ENCODE data around the gene CDK14.

The CDK14 gene

DNA sequence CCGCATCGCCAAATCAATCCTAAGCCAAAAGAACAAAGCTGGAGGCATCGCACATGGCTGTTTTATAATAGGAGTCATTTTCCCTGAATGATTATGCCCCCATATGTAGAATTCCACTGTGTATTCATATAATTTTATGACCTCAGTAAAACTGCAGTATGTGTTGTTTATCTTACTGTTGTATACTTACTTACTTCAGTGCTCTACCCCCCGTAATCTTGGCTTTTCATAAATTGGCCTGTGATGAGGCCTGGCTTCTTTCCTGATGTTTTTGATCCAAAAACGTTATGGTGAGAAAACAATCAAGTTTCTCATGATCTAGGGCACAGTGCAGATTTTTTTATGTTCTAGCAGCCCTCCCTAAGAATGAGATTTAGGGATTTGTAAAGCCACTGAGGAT, 361.8 kb downstream of the CDK14 start:
- DNase-seq (ENCODE audit: extremely low read depth, insufficient read length), result no peak
- Histone ChIP-seq H3K36me3 (ENCODE audit: control insufficient read depth, insufficient read depth, low read length) (no peaks in the 10 kb centered on the region), H3K4me3 (replicated peaks; ENCODE audit: low read depth, low read length) (no peak overlapping the region), H3K27me3 (replicated peaks; ENCODE audit: control insufficient read depth, insufficient read depth, low read length) (no peaks in the 10 kb centered on the region)
- TF ChIP-seq, protein P1, sequence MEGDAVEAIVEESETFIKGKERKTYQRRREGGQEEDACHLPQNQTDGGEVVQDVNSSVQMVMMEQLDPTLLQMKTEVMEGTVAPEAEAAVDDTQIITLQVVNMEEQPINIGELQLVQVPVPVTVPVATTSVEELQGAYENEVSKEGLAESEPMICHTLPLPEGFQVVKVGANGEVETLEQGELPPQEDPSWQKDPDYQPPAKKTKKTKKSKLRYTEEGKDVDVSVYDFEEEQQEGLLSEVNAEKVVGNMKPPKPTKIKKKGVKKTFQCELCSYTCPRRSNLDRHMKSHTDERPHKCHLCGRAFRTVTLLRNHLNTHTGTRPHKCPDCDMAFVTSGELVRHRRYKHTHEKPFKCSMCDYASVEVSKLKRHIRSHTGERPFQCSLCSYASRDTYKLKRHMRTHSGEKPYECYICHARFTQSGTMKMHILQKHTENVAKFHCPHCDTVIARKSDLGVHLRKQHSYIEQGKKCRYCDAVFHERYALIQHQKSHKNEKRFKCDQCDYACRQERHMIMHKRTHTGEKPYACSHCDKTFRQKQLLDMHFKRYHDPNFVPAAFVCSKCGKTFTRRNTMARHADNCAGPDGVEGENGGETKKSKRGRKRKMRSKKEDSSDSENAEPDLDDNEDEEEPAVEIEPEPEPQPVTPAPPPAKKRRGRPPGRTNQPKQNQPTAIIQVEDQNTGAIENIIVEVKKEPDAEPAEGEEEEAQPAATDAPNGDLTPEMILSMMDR (IDR thresholded peaks at IDR 0.05; ENCODE audit: insufficient read depth, low read length, poor library complexity, severe bottlenecking), result no peak

DNA sequence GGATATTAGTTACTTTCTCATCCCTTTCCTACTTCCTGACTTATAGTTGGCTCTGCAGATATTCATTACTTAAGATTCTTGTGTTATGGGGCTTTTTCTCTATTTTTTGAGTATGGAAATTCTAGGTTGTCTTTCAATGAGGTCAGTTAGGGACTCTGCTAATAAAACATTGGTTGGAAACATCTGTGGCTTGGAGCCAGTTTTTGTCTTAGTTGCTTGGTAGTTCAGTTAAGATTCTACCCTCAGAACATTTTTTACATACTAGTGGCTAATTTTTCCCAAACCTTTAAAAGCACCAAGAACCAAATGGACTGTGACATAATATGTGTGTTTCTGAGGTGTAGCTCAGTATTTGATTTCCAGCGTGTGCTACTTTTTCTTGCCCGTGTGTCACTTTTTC, 362.5 kb downstream of the CDK14 start:
- H3K4me3 ChIP-seq (replicated peaks; ENCODE audit: low read depth, low read length), result no peak overlapping the region
- TF ChIP-seq, protein P1 (IDR thresholded peaks at IDR 0.05; ENCODE audit: insufficient read depth, low read length, poor library complexity, severe bottlenecking), result no peak

DNA sequence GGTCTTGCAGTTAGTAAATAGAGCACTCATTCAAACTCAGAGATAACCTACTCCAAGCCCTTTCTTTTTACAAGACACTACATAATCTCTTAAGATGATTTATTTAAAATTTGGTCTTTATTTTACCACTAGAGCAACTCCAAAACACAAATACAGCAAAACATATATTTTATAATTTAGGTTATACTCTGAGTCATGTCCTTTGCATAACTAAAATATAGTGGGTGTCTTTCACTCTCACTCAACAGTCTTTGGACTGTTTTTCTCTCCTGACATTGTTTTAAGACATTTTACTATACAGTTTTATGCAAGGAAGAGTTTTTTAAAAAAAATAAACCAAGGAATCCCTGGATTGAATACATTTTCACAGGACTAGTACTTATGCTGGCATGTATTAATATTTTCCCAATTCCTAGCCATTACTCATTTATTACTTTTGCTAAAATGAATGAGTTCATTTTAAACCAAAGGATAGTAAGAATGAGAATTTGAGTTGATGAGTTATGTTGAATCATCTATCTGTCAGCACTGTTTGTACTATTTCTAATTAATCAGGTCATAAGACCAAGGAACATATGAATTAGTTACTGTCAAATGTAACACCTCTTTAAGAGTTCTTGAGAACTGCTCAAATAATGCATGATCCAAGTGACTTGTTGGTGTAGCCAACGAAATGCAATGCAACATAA, 365.1 kb downstream of the CDK14 start:
- DNase-seq (ENCODE audit: extremely low read depth, insufficient read length), result no peak
- no peak overlapping the region for H3K4me3 ChIP-seq (replicated peaks; ENCODE audit: low read depth, low read length)
- H3K27me3 ChIP-seq (replicated peaks; ENCODE audit: control insufficient read depth, insufficient read depth, low read length), result no peaks in the 10 kb centered on the region
- H3K36me3 ChIP-seq (ENCODE audit: control insufficient read depth, insufficient read depth, low read length), result no peaks in the 10 kb centered on the region
- TF ChIP-seq, protein P1 (IDR thresholded peaks at IDR 0.05; ENCODE audit: insufficient read depth, low read length, poor library complexity, severe bottlenecking), result no peak

More for the DNA sequence above, 362.5 kb downstream of the CDK14 start:
- Histone ChIP-seq H3K36me3 (ENCODE audit: control insufficient read depth, insufficient read depth, low read length) (no peaks in the 10 kb centered on the region), H3K27me3 (replicated peaks; ENCODE audit: control insufficient read depth, insufficient read depth, low read length) (no peaks in the 10 kb centered on the region)
- DNase-seq (ENCODE audit: extremely low read depth, insufficient read length), result no peak

DNA sequence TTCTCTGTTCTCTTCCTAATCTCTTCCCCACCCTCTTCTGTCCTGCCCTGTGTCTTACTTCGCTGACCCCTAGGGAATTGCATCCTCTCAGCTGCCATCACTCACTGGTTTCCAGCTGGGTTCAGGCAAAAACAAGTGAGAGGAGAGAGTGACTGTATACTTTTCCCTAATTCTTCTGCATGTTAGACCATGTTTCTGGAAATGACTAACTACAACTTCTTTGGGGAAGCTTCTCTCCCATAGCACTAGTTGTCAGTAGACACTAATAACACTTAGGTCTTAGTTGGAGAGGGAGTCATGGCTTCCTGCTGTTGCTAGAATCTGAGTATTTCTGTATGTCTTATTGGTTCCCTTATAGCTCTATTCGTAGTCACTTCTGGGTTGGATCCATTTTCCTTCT, 369.1 kb downstream of the CDK14 start:
- no peaks in the 10 kb centered on the region for H3K36me3 ChIP-seq (ENCODE audit: control insufficient read depth, insufficient read depth, low read length)
- no peak for DNase-seq (ENCODE audit: extremely low read depth, insufficient read length)
- H3K27me3 ChIP-seq (replicated peaks; ENCODE audit: control insufficient read depth, insufficient read depth, low read length), result no peaks in the 10 kb centered on the region
- no peak overlapping the region for H3K4me3 ChIP-seq (replicated peaks; ENCODE audit: low read depth, low read length)
- TF ChIP-seq, protein P1 (IDR thresholded peaks at IDR 0.05; ENCODE audit: insufficient read depth, low read length, poor library complexity, severe bottlenecking), result no peak

DNA sequence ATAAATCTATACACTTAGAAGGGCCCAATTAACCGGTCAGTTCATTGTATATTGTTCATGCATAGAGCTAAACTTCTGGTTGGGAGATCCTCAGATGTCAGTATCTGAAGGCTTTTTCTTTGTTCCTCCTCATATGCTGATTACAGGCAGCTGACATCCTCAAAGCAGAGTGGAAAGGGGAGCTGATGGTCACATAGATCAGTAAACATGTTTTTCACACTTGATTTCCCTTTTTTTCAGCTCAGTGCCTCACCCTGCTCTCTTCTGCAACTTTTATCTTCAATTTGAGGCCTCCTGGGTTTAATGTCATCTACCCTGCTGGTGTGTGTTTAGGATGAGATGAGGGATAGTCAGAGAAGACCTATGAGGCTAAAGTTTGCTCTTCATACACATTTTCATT, 370.2 kb downstream of the CDK14 start:
- Histone ChIP-seq H3K36me3 (ENCODE audit: control insufficient read depth, insufficient read depth, low read length) (no peaks in the 10 kb centered on the region), H3K4me3 (replicated peaks; ENCODE audit: low read depth, low read length) (no peak overlapping the region), H3K27me3 (replicated peaks; ENCODE audit: control insufficient read depth, insufficient read depth, low read length) (no peaks in the 10 kb centered on the region)
- TF ChIP-seq, protein P1 (IDR thresholded peaks at IDR 0.05; ENCODE audit: insufficient read depth, low read length, poor library complexity, severe bottlenecking), result no peak
- DNase-seq (ENCODE audit: extremely low read depth, insufficient read length), result no peak

DNA sequence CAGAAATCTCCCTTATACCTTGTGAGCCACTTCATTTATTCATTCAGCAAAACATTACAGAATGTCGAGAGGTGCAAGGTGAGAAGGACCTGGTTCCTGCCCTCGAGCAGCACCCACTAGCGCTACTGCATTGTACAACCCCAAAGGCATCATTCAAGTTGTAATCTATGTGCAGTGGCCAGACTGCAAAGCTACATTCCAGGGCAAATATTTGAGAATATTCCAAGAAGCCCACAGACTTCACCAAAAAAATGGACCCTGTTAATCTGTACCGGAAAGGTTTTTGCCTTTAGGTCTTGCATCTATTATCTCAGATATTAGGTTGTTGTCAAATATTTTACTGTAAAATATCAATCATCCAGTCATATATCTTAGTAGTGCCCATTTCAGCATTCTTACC, 372.8 kb downstream of the CDK14 start:
- TF ChIP-seq, protein P1 (IDR thresholded peaks at IDR 0.05; ENCODE audit: insufficient read depth, low read length, poor library complexity, severe bottlenecking), result no peak
- Histone ChIP-seq H3K4me3 (replicated peaks; ENCODE audit: low read depth, low read length) (no peak overlapping the region), H3K27me3 (replicated peaks; ENCODE audit: control insufficient read depth, insufficient read depth, low read length) (no peaks in the 10 kb centered on the region), H3K36me3 (ENCODE audit: control insufficient read depth, insufficient read depth, low read length) (no peaks in the 10 kb centered on the region)
- DNase-seq (ENCODE audit: extremely low read depth, insufficient read length), result no peak
